Sigmoid colon (tissue), 7 donors: ENCODE results near the gene TMUB1. TPM values are rescaled to one million over a fixed set of nuclear protein-coding genes. Genes with fewer than 3 reads are reported as not detected.

Experiments
- DNase-seq: peaks from one replicate; pipeline ENCODE4 v3.0.0-alpha.2; 2019
- H3K27ac ChIP-seq, 4 donors: fragments of 200-600 bp; sonication (generic); one replicate each; pipeline ENCODE4 v1.5.1; 2016 to 2019; ENCODE audit warnings: mild to moderate bottlenecking in 1 of 4
- H3K27me3 ChIP-seq, 3 donors: fragments of 200-600 bp; sonication (generic); one replicate each; pipeline ENCODE4 v1.5.1; 2019; ENCODE audit warnings: mild to moderate bottlenecking in 1 of 3
- H3K36me3 ChIP-seq, 4 donors: fragments of 200-600 bp; sonication (generic); one replicate each; pipeline ENCODE4 v1.5.1; 2016 to 2019
- H3K4me1 ChIP-seq, 4 donors: fragments of 200-600 bp; sonication (generic); one replicate each; pipeline ENCODE4 v1.5.1; 2017 to 2019
- H3K4me3 ChIP-seq, 4 donors: fragments of 200-600 bp; sonication (generic); one replicate each; pipeline ENCODE4 v1.5.1; 2017 to 2019; ENCODE audit warnings: mild to moderate bottlenecking in 2 of 4, moderate library complexity in 1 of 4
- H3K9me3 ChIP-seq, 4 donors: fragments of 200-600 bp in 3 of 4; sonication (generic) in 3 of 4; one replicate each; pipeline versions ENCODE4 v1.5.1 to v1.6.1; 2013 to 2019
- CTCF ChIP-seq, 4 experiments: fragments of 450-650 bp in 3 of 4; fragments of 200-600 bp in 1 of 4; IDR thresholded peaks; one replicate each; pipeline ENCODE4 v1.5.1; 2016 to 2019; ENCODE audit warnings: antibody characterized with exemption in 4 of 4, mild to moderate bottlenecking in 3 of 4, moderate library complexity in 2 of 4
- EP300 ChIP-seq, 4 donors: sonication (generic); formaldehyde crosslinking; IDR thresholded peaks; one replicate each; pipeline ENCODE4 v1.6.1; 2017; ENCODE audit warnings: antibody characterized with exemption in 4 of 4
- POLR2A ChIP-seq, 2 donors: fragments of 450-650 bp; IDR thresholded peaks; one replicate each; pipeline ENCODE4 v1.6.1; 2016; ENCODE audit warnings: antibody characterized with exemption in 2 of 2, mild to moderate bottlenecking in 2 of 2, moderate library complexity in 2 of 2
- POLR2AphosphoS5 ChIP-seq, 4 donors: sonication (generic); formaldehyde crosslinking; IDR thresholded peaks; one replicate each; pipeline ENCODE4 v1.6.1; 2017; ENCODE audit warnings: antibody characterized with exemption in 4 of 4
- WGBS, 2 donors: extraction: QIAGEN DNeasy Blood & Tissue Kit; methylation state at CpG; one replicate each; pipeline ENCODE4 v1.1.7; 2013; 5-methylcytosine and 5-hydroxymethylcytosine counted together
- intact Hi-C: fragments of 100-400 bp; cut with DNase I; formaldehyde crosslinking; loops from one replicate; pipeline ENCODE4 v1.15.1; 2023
- polyA plus RNA-seq, 3 donors: library from polyadenylated mRNA; stranded (reverse); fragments of 200-250 nt; gene quantifications; one replicate each; pipeline ENCODE4 v1.2.3, GENCODE V29; 2013
- total RNA-seq, 4 donors: library from RNA; depleted of rRNA; stranded (reverse); fragments of >200 nt; gene quantifications; one replicate each; pipeline ENCODE4 v1.1.0, GENCODE V29; 2016
- donor health status: healthy with polysubstance abuse.
- donor health status: Bipolar disorder and iron deficiency.
- donor health status: healthy.

TMUB1 gene
- total and polyA plus RNA-seq, 7 donors, result 33.4 to 74.6 (median 45.0) TPM

- DNase-seq, result no peak
- TF ChIP-seq POLR2AphosphoS5 (IDR thresholded peaks at IDR 0.05) (no peak), CTCF (IDR thresholded peaks at IDR 0.05) (no peak), EP300 (IDR thresholded peaks at IDR 0.05) (no peak), POLR2A (IDR thresholded peaks at IDR 0.05) (no peak)
- WGBS, 2 donors, result 94 to 95% methylated on average over 30 of the region's 30 CpGs
- Histone ChIP-seq H3K9me3 (no peaks in the 10 kb centered on the region), H3K4me1 (peaks cover 0 to 17% (median 8%) of the 10 kb centered on the region in 4 donors), H3K27ac (no peak overlapping the region), H3K27me3 (no peaks in the 10 kb centered on the region), H3K36me3 (peaks cover 0 to 69% (median 26%) of the 10 kb centered on the region in 4 donors), H3K4me3 (no peak overlapping the region)
- intact Hi-C loops, result no loop called here
Measured at GRCh38 chr7:151040616-151041375, 42.5 kb downstream of the TMUB1 start.

GRCh38 chr7:151039850-151040548 lies 43.3 kb downstream of the TMUB1 start:
- no peaks in the 10 kb centered on the region for H3K27me3 ChIP-seq
- H3K27ac ChIP-seq, result no peak overlapping the region
- no peak for DNase-seq
- WGBS, 2 donors, result 74 to 82% methylated on average over 18 of the region's 18 CpGs
- peaks cover 0 to 17% (median 8%) of the 10 kb centered on the region in 4 donors for H3K4me1 ChIP-seq
- peaks cover 0 to 72% (median 29%) of the 10 kb centered on the region in 4 donors for H3K36me3 ChIP-seq
- intact Hi-C loops, result no loop called here
- H3K9me3 ChIP-seq, result no peaks in the 10 kb centered on the region
- no peak overlapping the region for H3K4me3 ChIP-seq
- TF ChIP-seq POLR2AphosphoS5 (IDR thresholded peaks at IDR 0.05) (no peak), POLR2A (IDR thresholded peaks at IDR 0.05) (no peak), CTCF (IDR thresholded peaks at IDR 0.05) (no peak), EP300 (IDR thresholded peaks at IDR 0.05) (no peak)

GRCh38 chr7:151038951-151039849 lies 44.1 kb downstream of the TMUB1 start:
- peak; percentile 87 for DNase-seq

More at GRCh38 chr7:151038951-151039849, 44.1 kb downstream of the TMUB1 start:
- H3K27me3 ChIP-seq, result no peaks in the 10 kb centered on the region
- H3K36me3 ChIP-seq, result peaks cover 0 to 72% (median 29%) of the 10 kb centered on the region in 4 donors
- 48 to 57% methylated on average over 12 of the region's 12 CpGs for WGBS, 2 donors
- no peak overlapping the region for H3K4me3 ChIP-seq
- H3K4me1 ChIP-seq, result peaks cover 0 to 17% (median 8%) of the 10 kb centered on the region in 4 donors
- H3K9me3 ChIP-seq, result no peaks in the 10 kb centered on the region
- TF ChIP-seq POLR2AphosphoS5 (IDR thresholded peaks at IDR 0.05) (peak in 1 of 4 donors; percentile 53), EP300 (IDR thresholded peaks at IDR 0.05) (no peak), CTCF (IDR thresholded peaks at IDR 0.05) (no peak)
- peak overlapping the region in 3 of 4 donors; percentile 7 to 60 (median 46) for H3K27ac ChIP-seq
- intact Hi-C loops, result no loop called here
